OCI-M2 (cell line): ENCODE data around the gene STAG1.
"Not testable (repeated sequence)": the region's sequence is repeated elsewhere in the genome, so short reads cannot be mapped to it uniquely, and the experiment has no call there.

Source experiments
- DNase-seq: peaks from one replicate; lab custom pipeline; 2025; ENCODE audit not compliant: unreplicated experiment; lab: John Stamatoyannopoulos, UW

The STAG1 gene

GRCh38 chr3:136606216-136606615 is 146.0 kb downstream of the STAG1 start:
- DNase-seq, result not testable (repeated sequence)

GRCh38 chr3:136604961-136605360 is 147.2 kb downstream of the STAG1 start:
- DNase-seq, result no peak

GRCh38 chr3:136602818-136603217 is 149.4 kb downstream of the STAG1 start:
- no peak for DNase-seq

GRCh38 chr3:136595913-136596697 is 156.1 kb downstream of the STAG1 start:
- no peak for DNase-seq

GRCh38 chr3:136586580-136586979 is 165.6 kb downstream of the STAG1 start:
- no peak for DNase-seq

- DNase-seq, result no peak
Observed at GRCh38 chr3:136584728-136585127, 167.4 kb downstream of the STAG1 start.

GRCh38 chr3:136583823-136584222 is 168.4 kb downstream of the STAG1 start:
- DNase-seq, result no peak

GRCh38 chr3:136577791-136578190 is 174.4 kb downstream of the STAG1 start:
- DNase-seq, result no peak

GRCh38 chr3:136576279-136577009 is 175.7 kb downstream of the STAG1 start:
- DNase-seq, result no peak

- DNase-seq, result no peak
Observed at GRCh38 chr3:136567599-136568188, 184.5 kb downstream of the STAG1 start.

- DNase-seq, result not testable (repeated sequence)
Observed at GRCh38 chr3:136564962-136565361, 187.2 kb downstream of the STAG1 start.

- DNase-seq, result no peak
Observed at GRCh38 chr3:136562026-136562425, 190.2 kb downstream of the STAG1 start.

GRCh38 chr3:136559896-136560295 is 192.3 kb downstream of the STAG1 start:
- no peak for DNase-seq

GRCh38 chr3:136549461-136549860 is 202.7 kb downstream of the STAG1 start:
- DNase-seq, result not testable (repeated sequence)

GRCh38 chr3:136547293-136547692 is 204.9 kb downstream of the STAG1 start:
- no peak for DNase-seq

- no peak for DNase-seq
Observed at GRCh38 chr3:136546720-136547119, 205.5 kb downstream of the STAG1 start.

- no peak for DNase-seq
Observed at GRCh38 chr3:136545664-136546268, 206.4 kb downstream of the STAG1 start.

GRCh38 chr3:136544532-136544931 is 207.6 kb downstream of the STAG1 start:
- DNase-seq, result no peak

GRCh38 chr3:136543385-136543784 is 208.8 kb downstream of the STAG1 start:
- no peak for DNase-seq

- no peak for DNase-seq
Observed at GRCh38 chr3:136535906-136536305, 216.3 kb downstream of the STAG1 start.

GRCh38 chr3:136532766-136533165 is 219.4 kb downstream of the STAG1 start:
- no peak for DNase-seq

GRCh38 chr3:136518102-136518501 is 234.1 kb downstream of the STAG1 start:
- DNase-seq, result no peak
